ENCODE measurements around the gene HIVEP3.

- TF ChIP-seq POLR2A (IDR thresholded peaks at IDR 0.05) (no peak), CTCF (IDR thresholded peaks at IDR 0.05) (no peak)
These were observed 442.7 kb downstream of the HIVEP3 start for GRCh38 chr1:41475859-41476567.

All from right lobe of liver (tissue), 4 donors.